K562 (cell line): ENCODE data around the gene HERC3. TPM values are rescaled to one million over a fixed set of nuclear protein-coding genes. Genes with fewer than 3 reads are reported as not detected.

Source experiments
- ATAC-seq: fragments of 200-7000 bp; cut with Tn5 transposase; 3 replicates; pipeline ENCODE4 v1.9.1; 2020; ENCODE audit warnings: moderate library complexity
- BruUV-seq: library from RNA; stranded (reverse); fragments of 400-500 nt; replicated peaks from 2 replicates; lab custom pipeline; 2021; lab: Mats Ljungman, UMichigan
- CTCF ChIA-PET: fragments of 300-600 bp; formaldehyde crosslinking; extraction: SDS; loops from one replicate; lab custom pipeline; 2021; ENCODE audit warnings: low intra/inter-chr PET ratio; lab: Yijun Ruan, JAX
- POLR2A ChIA-PET: fragments of 300-600, 350-650 bp; sonication (Branson Sonifier 250); formaldehyde crosslinking; extraction: SDS; loops from one replicate; lab custom pipeline; 2021; ENCODE audit warnings: antibody characterized with exemption, inconsistent platforms; lab: Yijun Ruan, JAX
- DNase-seq, 4 experiments: peaks; one replicate each; pipeline versions ENCODE4 v3.0.0 to v3.0.0-alpha.2; 2011 to 2018; ENCODE audit warnings: low spot score in 3 of 4, mixed read lengths in 3 of 4; ENCODE audit errors: extremely low read depth in 1 of 4
- FAIRE-seq: peaks from 2 replicates; lab custom pipeline; 2011; peaks lifted over from hg19 to GRCh38; lab: Jason Lieb, UNC
- H2AFZ ChIP-seq: 2 replicates; pipeline ENCODE4 v1.6.0; 2011; ENCODE audit warnings: low read depth, low read length, control low read depth, inconsistent platforms
- H3K27ac ChIP-seq: fragments of 200-600 bp; 3 replicates; pipeline ENCODE4 v1.8.0; 2011; ENCODE audit warnings: low read depth, mild to moderate bottlenecking, control low read depth, inconsistent platforms, low read length, moderate library complexity, mixed read lengths; ENCODE audit errors: extremely low read depth
- H3K27me3 ChIP-seq, 2 experiments: fragments of 300-600 bp in 1 of 2; 2 replicates in 1 of 2; 3 replicates in 1 of 2; pipeline versions ENCODE4 v1.6.0 to v1.8.0; 2011; ENCODE audit warnings: inconsistent platforms in 2 of 2, low read length in 2 of 2, mild to moderate bottlenecking in 1 of 2, mixed read lengths in 1 of 2, moderate library complexity in 1 of 2; ENCODE audit not compliant: control insufficient read depth in 2 of 2, insufficient read depth in 2 of 2
- H3K36me3 ChIP-seq: fragments of 300-600 bp; 3 replicates; pipeline ENCODE4 v1.8.0; 2011; ENCODE audit warnings: mild to moderate bottlenecking, low read length, inconsistent platforms; ENCODE audit not compliant: control insufficient read depth, insufficient read depth
- H3K4me1 ChIP-seq, 2 experiments: fragments of 200-600 bp in 1 of 2; replicated peaks in 1 of 2; 2 replicates in 1 of 2; 3 replicates in 1 of 2; pipeline versions ENCODE4 v1.5.1 to v1.8.0; 2011; ENCODE audit warnings: inconsistent platforms in 2 of 2, low read length in 2 of 2, mild to moderate bottlenecking in 1 of 2, mixed read lengths in 1 of 2, moderate library complexity in 1 of 2; ENCODE audit not compliant: control insufficient read depth in 2 of 2, insufficient read depth in 2 of 2
- H3K4me2 ChIP-seq: 2 replicates; pipeline ENCODE4 v1.6.1; 2011; ENCODE audit warnings: low read length, control low read depth, inconsistent platforms, mixed read lengths; ENCODE audit not compliant: insufficient read depth
- H3K4me3 ChIP-seq: fragments of 200-600 bp; sonication (generic), shearing (Covaris generic); 2 replicates; pipeline ENCODE4 v1.5.1; 2016; ENCODE audit warnings: control low read depth, inconsistent platforms
- H3K79me2 ChIP-seq: fragments of 200-600 bp; 3 replicates; pipeline ENCODE4 v1.8.0; 2011; ENCODE audit warnings: low read length, inconsistent platforms; ENCODE audit not compliant: control insufficient read depth, insufficient read depth
- H3K9ac ChIP-seq, 2 experiments: 2 replicates each; pipeline versions ENCODE4 v1.6.0 to v1.6.1; 2011; ENCODE audit warnings: low read depth in 2 of 2, low read length in 2 of 2, control low read depth in 1 of 2, inconsistent platforms in 1 of 2, mild to moderate bottlenecking in 1 of 2, mixed read lengths in 1 of 2; ENCODE audit not compliant: insufficient read depth in 1 of 2
- H3K9me1 ChIP-seq: one replicate; pipeline ENCODE4 v1.6.0; 2011; ENCODE audit warnings: inconsistent platforms, mild to moderate bottlenecking, low read length, moderate library complexity; ENCODE audit not compliant: control insufficient read depth, insufficient read depth
- H3K9me3 ChIP-seq: replicated peaks from 2 replicates; pipeline ENCODE4 v1.5.1; 2011; ENCODE audit warnings: low read depth, low read length, inconsistent platforms; ENCODE audit not compliant: control insufficient read depth, insufficient read depth
- H4K20me1 ChIP-seq: replicated peaks from 2 replicates; pipeline ENCODE4 v1.6.1; 2011; ENCODE audit warnings: low read length, inconsistent platforms, mixed read lengths; ENCODE audit not compliant: control insufficient read depth, insufficient read depth
- ARID2 ChIP-seq: fragments of 450-650 bp; IDR thresholded peaks from 2 replicates; pipeline ENCODE4 v1.6.1; 2017; ENCODE audit warnings: antibody characterized with exemption, mild to moderate bottlenecking
- CBFA2T3 ChIP-seq: fragments of 450-650 bp; IDR thresholded peaks from 2 replicates; pipeline ENCODE4 v1.6.1; 2017
- CHD1 ChIP-seq: fragments of 200-600 bp; sonication (generic); IDR thresholded peaks from one replicate; pipeline ENCODE4 v1.6.1; 2012; ENCODE audit warnings: mild to moderate bottlenecking, moderate library complexity, low read length, inconsistent platforms
- ETV1 ChIP-seq: fragments of 450-650 bp; conservative IDR thresholded peaks from 2 replicates; pipeline ENCODE4 v1.6.1; 2016; ENCODE audit warnings: missing genetic modification characterization, control low read depth, low read depth, missing compliant biosample characterization
- MIER1 ChIP-seq: fragments of 450-650 bp; IDR thresholded peaks from 2 replicates; pipeline ENCODE4 v1.6.1; 2016; ENCODE audit warnings: antibody characterized with exemption, mild to moderate bottlenecking, low read depth
- YY1 ChIP-seq, 3 experiments: IDR thresholded peaks; 2 replicates each; pipeline ENCODE4 v1.6.1; 2011; ENCODE audit warnings: low read length in 2 of 3, mild to moderate bottlenecking in 2 of 3, moderate library complexity in 2 of 3, borderline replicate concordance in 1 of 3, control low read depth in 1 of 3, low read depth in 1 of 3; ENCODE audit not compliant: insufficient read depth in 3 of 3, insufficient replicate concordance in 2 of 3, control insufficient read depth in 1 of 3, insufficient read length in 1 of 3; ENCODE audit errors: extremely low read depth in 1 of 3
- ZZZ3 ChIP-seq: fragments of 450-650 bp; IDR thresholded peaks from 2 replicates; pipeline ENCODE4 v1.6.1; 2016; ENCODE audit warnings: antibody characterized with exemption, mild to moderate bottlenecking, moderate library complexity
- WGBS: fragments of 100-300 bp; shearing (Covaris generic); methylation state at CpG from one replicate; pipeline ENCODE4 v1.1.6; 2016; ENCODE audit warnings: low coverage, mixed read lengths; ENCODE audit not compliant: insufficient coverage; ENCODE audit errors: missing lambda C conversion rate; 5-methylcytosine and 5-hydroxymethylcytosine counted together
- in situ Hi-C: fragments of 300-500 bp; cut with MboI; formaldehyde crosslinking; loops from 4 replicates; pipeline ENCODE4 v1.15.0; 2018; ENCODE audit warnings: inconsistent platforms, mixed read lengths
- intact Hi-C: fragments of 100-400 bp; cut with micrococcal nuclease; formaldehyde crosslinking; loops from 2 replicates; pipeline ENCODE4 v1.14.2; 2022
- polyA plus RNA-seq, 8 experiments: library from polyadenylated mRNA; depleted of rRNA in 4 of 8; stranded (reverse) in 5 of 8; unstranded in 3 of 8; fragments of >200 nt; fragmentation: Nextera tagmentation in 2 of 8; fragmentation: Illumina TruSeq in 1 of 8; extraction: Ambion mirVana in 2 of 8; extraction: Trizol in 1 of 8; gene quantifications; 2 replicates each; pipeline versions ENCODE4 v1.2.1 to v1.2.3, GENCODE V29; 2011 to 2014; ENCODE audit warnings: inconsistent platforms in 1 of 8, missing spikeins in 1 of 8
- total RNA-seq, 7 experiments: library from RNA; depleted of rRNA in 6 of 7; stranded (reverse); fragments of >200 nt in 6 of 7; fragmentation: Illumina TruSeq in 2 of 7; extraction: Trizol in 2 of 7; gene quantifications; 2 replicates each; pipeline versions ENCODE4 v1.2.1 to v1.2.3, GENCODE V29; 2011 to 2021; ENCODE audit warnings: low replicate concordance in 1 of 7
- TF ChIP-seq, protein P1 (sequence below), 2 experiments: fragments of 450-650 bp; conservative IDR thresholded peaks; 2 replicates each; pipeline ENCODE4 v1.6.1; 2017; ENCODE audit warnings: mild to moderate bottlenecking in 2 of 2, moderate library complexity in 2 of 2
- TF ChIP-seq, protein P2 (sequence below): fragments of 450-650 bp; conservative IDR thresholded peaks from 2 replicates; pipeline ENCODE4 v1.6.1; 2016; ENCODE audit warnings: missing genetic modification characterization, low read depth, mild to moderate bottlenecking, control low read depth, missing compliant biosample characterization
- TF ChIP-seq, protein P3 (sequence below): fragments of 250-450 bp; sonication (Bioruptor Pico); IDR thresholded peaks from 2 replicates; pipeline ENCODE4 v1.8.0; 2022; ENCODE audit warnings: moderate library complexity, mild to moderate bottlenecking, inconsistent platforms
- TF ChIP-seq, protein P4 (sequence below), 2 experiments: fragments of 450-650 bp in 1 of 2; sonication (generic) in 1 of 2; formaldehyde crosslinking; conservative IDR thresholded peaks; 2 replicates each; pipeline versions ENCODE4 v1.4.0 to v1.8.1; 2020 to 2022; ENCODE audit warnings: mild to moderate bottlenecking in 1 of 2, missing genetic modification reagents in 1 of 2
- TF ChIP-seq, protein P5 (sequence below): fragments of 250-450 bp; sonication (Bioruptor Pico); IDR thresholded peaks from 2 replicates; pipeline ENCODE4 v1.8.0; 2022; ENCODE audit warnings: inconsistent platforms, mild to moderate bottlenecking, moderate library complexity, borderline replicate concordance
- TF ChIP-seq, protein P6 (sequence below): fragments of 250-450 bp; sonication (Bioruptor Pico); IDR thresholded peaks from 2 replicates; pipeline ENCODE4 v1.6.1; 2021; ENCODE audit warnings: mild to moderate bottlenecking

HERC3 gene
- total and polyA plus RNA-seq, 9 of the 15 experiments (the other 6 are each of a cell fraction or from before 2014, with no cell fraction given): 1.8 to 13.1 (median 7.6) TPM

DNA sequence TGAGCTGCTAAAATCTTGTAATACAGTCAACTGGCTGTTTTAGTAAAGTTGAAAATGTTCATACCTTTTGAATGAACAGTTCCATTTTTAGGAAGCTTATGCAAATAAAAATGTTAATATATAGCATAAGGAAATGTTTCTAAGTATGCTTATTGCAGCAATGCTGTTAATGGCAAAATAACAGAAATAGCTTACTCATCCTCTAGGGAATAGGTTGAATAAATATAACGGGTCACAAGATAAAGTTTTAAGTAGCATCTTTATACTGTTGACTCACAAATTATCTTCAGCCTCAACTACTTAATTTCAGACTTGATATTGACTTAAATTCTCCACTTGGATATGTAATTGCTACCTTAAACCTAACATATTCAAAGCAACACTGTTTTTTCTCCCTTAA lies 27.7 kb downstream of the HERC3 start:
- no peak for DNase-seq
- H2AFZ ChIP-seq: no peak overlapping the region
- TF ChIP-seq ZZZ3 (no peak), ETV1 (tag) (no peak), CHD1 (no peak), CBFA2T3 (no peak), YY1 (IDR thresholded peaks at IDR 0.05; ENCODE audit: borderline replicate concordance in 1 of 3, control insufficient read depth in 1 of 3, extremely low read depth in 1 of 3, insufficient read depth in 3 of 3, insufficient read length in 1 of 3, insufficient replicate concordance in 2 of 3, low read depth in 1 of 3, low read length in 2 of 3) (no peak), ARID2 (no peak), MIER1 (no peak)
- TF ChIP-seq, protein P1, sequence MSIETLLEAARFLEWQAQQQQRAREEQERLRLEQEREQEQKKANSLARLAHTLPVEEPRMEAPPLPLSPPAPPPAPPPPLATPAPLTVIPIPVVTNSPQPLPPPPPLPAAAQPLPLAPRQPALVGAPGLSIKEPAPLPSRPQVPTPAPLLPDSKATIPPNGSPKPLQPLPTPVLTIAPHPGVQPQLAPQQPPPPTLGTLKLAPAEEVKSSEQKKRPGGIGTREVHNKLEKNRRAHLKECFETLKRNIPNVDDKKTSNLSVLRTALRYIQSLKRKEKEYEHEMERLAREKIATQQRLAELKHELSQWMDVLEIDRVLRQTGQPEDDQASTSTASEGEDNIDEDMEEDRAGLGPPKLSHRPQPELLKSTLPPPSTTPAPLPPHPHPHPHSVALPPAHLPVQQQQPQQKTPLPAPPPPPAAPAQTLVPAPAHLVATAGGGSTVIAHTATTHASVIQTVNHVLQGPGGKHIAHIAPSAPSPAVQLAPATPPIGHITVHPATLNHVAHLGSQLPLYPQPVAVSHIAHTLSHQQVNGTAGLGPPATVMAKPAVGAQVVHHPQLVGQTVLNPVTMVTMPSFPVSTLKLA (conservative IDR thresholded peaks at IDR 0.05): no peak
- TF ChIP-seq, protein P2, sequence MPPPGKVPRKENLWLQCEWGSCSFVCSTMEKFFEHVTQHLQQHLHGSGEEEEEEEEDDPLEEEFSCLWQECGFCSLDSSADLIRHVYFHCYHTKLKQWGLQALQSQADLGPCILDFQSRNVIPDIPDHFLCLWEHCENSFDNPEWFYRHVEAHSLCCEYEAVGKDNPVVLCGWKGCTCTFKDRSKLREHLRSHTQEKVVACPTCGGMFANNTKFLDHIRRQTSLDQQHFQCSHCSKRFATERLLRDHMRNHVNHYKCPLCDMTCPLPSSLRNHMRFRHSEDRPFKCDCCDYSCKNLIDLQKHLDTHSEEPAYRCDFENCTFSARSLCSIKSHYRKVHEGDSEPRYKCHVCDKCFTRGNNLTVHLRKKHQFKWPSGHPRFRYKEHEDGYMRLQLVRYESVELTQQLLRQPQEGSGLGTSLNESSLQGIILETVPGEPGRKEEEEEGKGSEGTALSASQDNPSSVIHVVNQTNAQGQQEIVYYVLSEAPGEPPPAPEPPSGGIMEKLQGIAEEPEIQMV: no peak
- TF ChIP-seq, protein P3, sequence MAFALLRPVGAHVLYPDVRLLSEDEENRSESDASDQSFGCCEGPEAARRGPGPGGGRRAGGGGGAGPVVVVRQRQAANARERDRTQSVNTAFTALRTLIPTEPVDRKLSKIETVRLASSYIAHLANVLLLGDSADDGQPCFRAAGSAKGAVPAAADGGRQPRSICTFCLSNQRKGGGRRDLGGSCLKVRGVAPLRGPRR: no peak
- TF ChIP-seq, protein P4, sequence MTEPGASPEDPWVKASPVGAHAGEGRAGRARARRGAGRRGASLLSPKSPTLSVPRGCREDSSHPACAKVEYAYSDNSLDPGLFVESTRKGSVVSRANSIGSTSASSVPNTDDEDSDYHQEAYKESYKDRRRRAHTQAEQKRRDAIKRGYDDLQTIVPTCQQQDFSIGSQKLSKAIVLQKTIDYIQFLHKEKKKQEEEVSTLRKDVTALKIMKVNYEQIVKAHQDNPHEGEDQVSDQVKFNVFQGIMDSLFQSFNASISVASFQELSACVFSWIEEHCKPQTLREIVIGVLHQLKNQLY (CRISPR knock-in tag; conservative IDR thresholded peaks at IDR 0.05): no peak
- TF ChIP-seq, protein P5, sequence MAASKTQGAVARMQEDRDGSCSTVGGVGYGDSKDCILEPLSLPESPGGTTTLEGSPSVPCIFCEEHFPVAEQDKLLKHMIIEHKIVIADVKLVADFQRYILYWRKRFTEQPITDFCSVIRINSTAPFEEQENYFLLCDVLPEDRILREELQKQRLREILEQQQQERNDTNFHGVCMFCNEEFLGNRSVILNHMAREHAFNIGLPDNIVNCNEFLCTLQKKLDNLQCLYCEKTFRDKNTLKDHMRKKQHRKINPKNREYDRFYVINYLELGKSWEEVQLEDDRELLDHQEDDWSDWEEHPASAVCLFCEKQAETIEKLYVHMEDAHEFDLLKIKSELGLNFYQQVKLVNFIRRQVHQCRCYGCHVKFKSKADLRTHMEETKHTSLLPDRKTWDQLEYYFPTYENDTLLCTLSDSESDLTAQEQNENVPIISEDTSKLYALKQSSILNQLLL (CRISPR knock-in tag): no peak
- TF ChIP-seq, protein P6, sequence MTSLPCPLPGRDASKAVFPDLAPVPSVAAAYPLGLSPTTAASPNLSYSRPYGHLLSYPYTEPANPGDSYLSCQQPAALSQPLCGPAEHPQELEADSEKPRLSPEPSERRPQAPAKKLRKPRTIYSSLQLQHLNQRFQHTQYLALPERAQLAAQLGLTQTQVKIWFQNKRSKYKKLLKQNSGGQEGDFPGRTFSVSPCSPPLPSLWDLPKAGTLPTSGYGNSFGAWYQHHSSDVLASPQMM (CRISPR knock-in tag): no peak
- TF ChIP-seq, all 486 proteins: peak for 0
- Histone ChIP-seq H3K9ac (no peak overlapping the region), H3K4me2 (no peak overlapping the region), H3K79me2 (no peaks in the 10 kb centered on the region), H3K9me1 (no peaks in the 10 kb centered on the region), H3K36me3 (no peaks in the 10 kb centered on the region), H4K20me1 (no peaks in the 10 kb centered on the region), H3K9me3 (no peaks in the 10 kb centered on the region), H3K27ac (no peak overlapping the region), H3K4me3 (no peak overlapping the region), H3K27me3 (no peaks in the 10 kb centered on the region), H3K4me1 (no peaks in the 10 kb centered on the region)
- POLR2A ChIA-PET: no interaction called here
- FAIRE-seq (no peak), ATAC-seq (no peak)
- intact Hi-C loops (no loop called here), in situ Hi-C loops (no loop called here)
- 8% methylated on average over 1 of the region's 1 CpG for WGBS
- BruUV-seq: no TSS peak
- CTCF ChIA-PET: no interaction called here
